ENCODE measurements around the gene ZMAT5.

The ZMAT5 gene

GRCh38 chr22:29788339-29789279, 21.8 kb upstream of the ZMAT5 start:
- no peak for TF ChIP-seq CTCF (IDR thresholded peaks at IDR 0.05; ENCODE audit: low read depth, low read length)
- no peak overlapping the region for H3K4me3 ChIP-seq (ENCODE audit: low read depth, low read length)

- no peak for TF ChIP-seq CTCF (IDR thresholded peaks at IDR 0.05; ENCODE audit: low read depth, low read length)
- H3K4me3 ChIP-seq (ENCODE audit: low read depth, low read length): no peak overlapping the region
Measured at GRCh38 chr22:29787371-29787980, 20.7 kb upstream of the ZMAT5 start.

- H3K4me3 ChIP-seq (ENCODE audit: low read depth, low read length): no peak overlapping the region
- TF ChIP-seq CTCF (IDR thresholded peaks at IDR 0.05; ENCODE audit: low read depth, low read length): no peak
Measured at GRCh38 chr22:29786031-29786430, 19.2 kb upstream of the ZMAT5 start.

GRCh38 chr22:29784451-29785361, 17.9 kb upstream of the ZMAT5 start:
- no peak for TF ChIP-seq CTCF (IDR thresholded peaks at IDR 0.05; ENCODE audit: low read depth, low read length)
- no peak overlapping the region for H3K4me3 ChIP-seq (ENCODE audit: low read depth, low read length)

- no peak for TF ChIP-seq CTCF (IDR thresholded peaks at IDR 0.05; ENCODE audit: low read depth, low read length)
Measured at GRCh38 chr22:29782061-29782845, 15.4 kb upstream of the ZMAT5 start.

GRCh38 chr22:29780748-29781676, 14.2 kb upstream of the ZMAT5 start:
- no peak for TF ChIP-seq CTCF (IDR thresholded peaks at IDR 0.05; ENCODE audit: low read depth, low read length)
- no peak overlapping the region for H3K4me3 ChIP-seq (ENCODE audit: low read depth, low read length)

More at GRCh38 chr22:29782061-29782845, 15.4 kb upstream of the ZMAT5 start:
- H3K4me3 ChIP-seq (ENCODE audit: low read depth, low read length): no peak overlapping the region

Data from WI38 (cell line).